GM20000 (cell line): ENCODE measurements around the gene EMP1.

Source experiments
- DNase-seq: peaks from one replicate; pipeline ENCODE4 v3.0.0; 2012; ENCODE audit warnings: low spot score
- TF ChIP-seq, protein P1 (sequence below): IDR thresholded peaks from 2 replicates; pipeline ENCODE4 v1.5.1; 2012; ENCODE audit warnings: mild to moderate bottlenecking, control low read depth; ENCODE audit errors: extremely low read depth, missing control alignments

The EMP1 gene

DNA sequence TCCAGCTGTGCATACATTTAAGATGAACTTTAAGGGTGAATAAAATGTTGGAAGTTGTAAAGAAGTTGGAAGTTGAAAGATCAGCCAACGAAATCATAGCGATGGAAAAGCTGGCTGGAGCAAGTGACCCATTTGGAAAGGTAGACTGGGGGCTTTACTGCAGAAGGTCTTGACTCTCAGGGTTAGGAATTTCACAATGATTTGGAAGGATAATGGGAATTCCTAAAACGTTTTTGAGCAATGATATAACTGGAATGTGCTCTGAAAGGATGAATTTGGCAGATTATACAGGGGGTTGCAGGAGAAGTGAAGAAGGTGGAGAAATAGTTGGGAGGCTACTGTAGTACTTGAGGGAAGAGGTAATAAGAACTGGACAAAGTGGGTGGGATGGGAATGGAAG, 27.4 kb downstream of the EMP1 start:
- DNase-seq, result no peak
- TF ChIP-seq, protein P1, sequence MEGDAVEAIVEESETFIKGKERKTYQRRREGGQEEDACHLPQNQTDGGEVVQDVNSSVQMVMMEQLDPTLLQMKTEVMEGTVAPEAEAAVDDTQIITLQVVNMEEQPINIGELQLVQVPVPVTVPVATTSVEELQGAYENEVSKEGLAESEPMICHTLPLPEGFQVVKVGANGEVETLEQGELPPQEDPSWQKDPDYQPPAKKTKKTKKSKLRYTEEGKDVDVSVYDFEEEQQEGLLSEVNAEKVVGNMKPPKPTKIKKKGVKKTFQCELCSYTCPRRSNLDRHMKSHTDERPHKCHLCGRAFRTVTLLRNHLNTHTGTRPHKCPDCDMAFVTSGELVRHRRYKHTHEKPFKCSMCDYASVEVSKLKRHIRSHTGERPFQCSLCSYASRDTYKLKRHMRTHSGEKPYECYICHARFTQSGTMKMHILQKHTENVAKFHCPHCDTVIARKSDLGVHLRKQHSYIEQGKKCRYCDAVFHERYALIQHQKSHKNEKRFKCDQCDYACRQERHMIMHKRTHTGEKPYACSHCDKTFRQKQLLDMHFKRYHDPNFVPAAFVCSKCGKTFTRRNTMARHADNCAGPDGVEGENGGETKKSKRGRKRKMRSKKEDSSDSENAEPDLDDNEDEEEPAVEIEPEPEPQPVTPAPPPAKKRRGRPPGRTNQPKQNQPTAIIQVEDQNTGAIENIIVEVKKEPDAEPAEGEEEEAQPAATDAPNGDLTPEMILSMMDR, result no peak

DNA sequence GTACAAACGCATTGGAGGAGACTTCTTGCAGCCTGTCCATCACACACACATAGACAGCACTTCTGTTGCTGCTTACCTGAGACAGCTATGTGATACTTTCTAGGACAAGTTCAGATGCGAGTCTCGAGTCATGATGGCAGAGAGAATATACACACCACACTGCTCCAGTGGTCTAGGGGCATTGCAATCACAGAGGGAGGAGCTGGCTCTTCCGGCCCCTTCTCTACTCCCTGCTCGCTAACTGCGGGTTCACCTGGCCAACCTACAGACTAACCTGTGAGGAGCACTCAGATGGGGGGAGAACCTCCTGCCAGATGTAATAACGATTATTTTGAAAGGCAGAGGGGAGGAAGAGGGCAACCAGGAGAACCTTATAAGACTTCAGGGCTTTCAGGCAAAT, 30.7 kb downstream of the EMP1 start:
- TF ChIP-seq, protein P1, result no peak
- DNase-seq, result no peak

GRCh38 chr12:13228579-13228978, 32.1 kb downstream of the EMP1 start:
- DNase-seq, result no peak

DNA sequence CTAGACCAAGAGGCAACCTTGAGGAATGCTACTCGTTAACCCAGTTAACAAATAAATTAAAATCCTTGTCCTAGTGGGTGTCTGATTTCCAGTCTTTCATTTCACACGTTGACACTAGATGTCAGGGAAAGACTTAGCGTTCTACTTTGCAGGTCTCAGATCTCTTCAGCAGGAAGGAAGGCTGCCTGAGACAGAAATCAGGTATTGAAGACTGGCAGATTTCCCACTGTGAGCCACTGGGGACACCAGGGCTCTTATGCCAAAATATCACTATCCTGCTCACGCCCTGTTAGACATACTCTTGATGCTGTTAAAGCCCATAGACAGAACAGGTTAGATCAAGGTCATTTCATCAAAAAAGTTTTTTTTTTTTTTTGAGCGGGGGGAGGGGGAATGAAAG, 33.0 kb downstream of the EMP1 start:
- no peak for DNase-seq

More at GRCh38 chr12:13228579-13228978, 32.1 kb downstream of the EMP1 start:
- TF ChIP-seq, protein P1, result no peak

DNA sequence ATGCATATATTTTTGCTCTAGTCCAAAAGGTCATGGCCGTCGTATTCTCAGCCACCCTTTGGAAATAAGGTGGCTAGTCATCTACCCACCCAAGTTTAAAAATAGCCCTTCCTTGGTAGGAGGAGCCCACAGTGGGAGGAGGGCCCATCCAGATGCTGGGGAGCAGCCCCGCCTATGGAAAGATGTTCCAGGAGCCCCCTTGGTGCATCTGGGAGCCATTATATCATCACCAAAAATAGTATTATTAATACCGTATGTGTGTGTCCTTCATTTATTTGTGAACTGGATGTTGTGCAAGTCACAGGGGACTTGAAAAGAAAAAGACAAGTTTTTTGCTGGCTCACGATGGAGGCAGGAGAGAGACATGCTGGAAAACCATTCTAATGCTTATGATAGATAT, 34.0 kb downstream of the EMP1 start:
- no peak for DNase-seq
- TF ChIP-seq, protein P1, result no peak

More for the DNA sequence above, 33.0 kb downstream of the EMP1 start:
- TF ChIP-seq, protein P1, result no peak

GRCh38 chr12:13233830-13234641, 37.5 kb downstream of the EMP1 start:
- DNase-seq, result peak; percentile 26
- TF ChIP-seq, protein P1, result peak; percentile 39

DNA sequence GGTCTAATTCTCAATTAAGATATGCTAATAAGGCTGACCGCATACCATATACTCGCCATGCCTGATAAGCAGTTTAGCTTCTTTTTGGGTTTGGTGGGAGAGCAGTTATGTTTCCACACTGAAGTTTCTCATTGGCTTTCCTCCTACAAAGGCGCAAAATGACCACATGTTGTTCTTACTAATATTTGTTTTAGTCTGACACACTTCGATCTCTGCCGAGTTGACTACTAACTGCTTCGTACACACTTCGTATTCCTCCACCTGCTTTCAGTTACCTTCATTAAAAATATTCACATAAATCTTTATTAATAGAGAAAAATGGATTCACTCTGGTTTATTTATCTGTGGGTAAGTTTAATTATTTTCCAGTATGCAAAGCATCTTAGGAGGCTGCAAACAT, 41.7 kb downstream of the EMP1 start:
- no peak for DNase-seq
- TF ChIP-seq, protein P1, result no peak
